ENCODE results near the gene INO80.

DNA sequence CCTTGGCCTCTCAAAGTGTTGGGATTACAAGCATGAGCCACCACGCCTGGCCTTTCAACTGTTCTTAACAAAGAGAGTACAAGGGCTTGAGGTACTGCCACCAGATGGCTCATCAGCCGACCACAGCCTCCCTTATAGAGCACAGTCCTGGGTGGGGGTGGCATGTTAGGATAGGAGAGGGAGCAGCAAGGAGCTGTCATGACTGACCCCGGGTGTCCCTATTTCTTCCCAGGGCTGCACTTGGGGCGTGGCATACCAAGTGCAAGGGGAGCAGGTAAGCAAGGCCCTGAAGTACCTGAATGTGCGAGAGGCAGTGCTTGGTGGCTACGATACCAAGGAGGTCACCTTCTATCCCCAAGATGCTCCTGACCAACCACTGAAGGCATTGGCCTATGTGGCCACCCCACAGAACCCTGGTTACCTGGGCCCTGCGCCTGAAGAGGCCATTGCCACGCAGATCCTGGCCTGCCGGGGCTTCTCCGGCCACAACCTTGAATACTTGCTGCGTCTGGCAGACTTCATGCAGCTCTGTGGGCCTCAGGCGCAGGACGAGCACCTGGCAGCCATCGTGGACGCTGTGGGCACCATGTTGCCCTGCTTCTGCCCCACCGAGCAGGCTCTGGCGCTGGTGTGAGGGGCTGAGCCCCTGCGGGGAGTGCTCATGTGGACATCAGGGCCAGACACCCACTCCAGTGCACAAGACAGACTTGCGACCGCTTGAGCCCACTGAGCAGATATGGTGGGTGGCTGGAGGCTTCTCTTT, 160.8 kb downstream of the INO80 start:
- TF ChIP-seq EP300 (IDR thresholded peaks at IDR 0.05) (no peak), POLR2A (IDR thresholded peaks at IDR 0.05) (no peak), POLR2AphosphoS5 (IDR thresholded peaks at IDR 0.05) (no peak)
- TF ChIP-seq, protein P1, sequence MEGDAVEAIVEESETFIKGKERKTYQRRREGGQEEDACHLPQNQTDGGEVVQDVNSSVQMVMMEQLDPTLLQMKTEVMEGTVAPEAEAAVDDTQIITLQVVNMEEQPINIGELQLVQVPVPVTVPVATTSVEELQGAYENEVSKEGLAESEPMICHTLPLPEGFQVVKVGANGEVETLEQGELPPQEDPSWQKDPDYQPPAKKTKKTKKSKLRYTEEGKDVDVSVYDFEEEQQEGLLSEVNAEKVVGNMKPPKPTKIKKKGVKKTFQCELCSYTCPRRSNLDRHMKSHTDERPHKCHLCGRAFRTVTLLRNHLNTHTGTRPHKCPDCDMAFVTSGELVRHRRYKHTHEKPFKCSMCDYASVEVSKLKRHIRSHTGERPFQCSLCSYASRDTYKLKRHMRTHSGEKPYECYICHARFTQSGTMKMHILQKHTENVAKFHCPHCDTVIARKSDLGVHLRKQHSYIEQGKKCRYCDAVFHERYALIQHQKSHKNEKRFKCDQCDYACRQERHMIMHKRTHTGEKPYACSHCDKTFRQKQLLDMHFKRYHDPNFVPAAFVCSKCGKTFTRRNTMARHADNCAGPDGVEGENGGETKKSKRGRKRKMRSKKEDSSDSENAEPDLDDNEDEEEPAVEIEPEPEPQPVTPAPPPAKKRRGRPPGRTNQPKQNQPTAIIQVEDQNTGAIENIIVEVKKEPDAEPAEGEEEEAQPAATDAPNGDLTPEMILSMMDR (IDR thresholded peaks at IDR 0.05), result no peak

Measured in sigmoid colon (tissue), 4 donors.